ENCODE measurements around the gene UBE2L6. TPM values are rescaled to one million over a fixed set of nuclear protein-coding genes. Genes with fewer than 3 reads are reported as not detected.
A peak's percentile ranks its signal among the peaks of the same experiment; 100 is the strongest.

The UBE2L6 gene
- total and polyA plus RNA-seq, 7 donors, result 5.3 to 24.7 (median 9.9) TPM

GRCh38 chr11:57523419-57523818, 44.1 kb downstream of the UBE2L6 start:
- Histone ChIP-seq H3K36me3 (ENCODE audit: insufficient read depth in 1 of 2, low read depth in 1 of 2) (peaks cover 0 to 17% of the 10 kb centered on the region in 2 donors), H3K27me3 (ENCODE audit: insufficient read depth in 3 of 3, low read length in 2 of 3) (no peaks in the 10 kb centered on the region), H3K9me3 (no peaks in the 10 kb centered on the region), H3K4me3 (no peak overlapping the region), H3K27ac (no peak overlapping the region), H3K4me1 (no peaks in the 10 kb centered on the region)
- WGBS, 3 donors, result 88 to 93% (median 89%) methylated on average over 4 of the region's 4 CpGs
- DNase-seq (no peak), ATAC-seq (no peak)
- no peak for TF ChIP-seq CTCF (IDR thresholded peaks at IDR 0.05)
- intact Hi-C loops (cut with DNase I), result no loop called here

- H3K4me1 ChIP-seq, result peaks cover under 1% of the 10 kb centered on the region
- 93 to 94% (median 93%) methylated on average over 2 of the region's 2 CpGs for WGBS, 3 donors
- H3K27ac ChIP-seq, result no peak overlapping the region
- H3K4me3 ChIP-seq, result no peak overlapping the region
- H3K9me3 ChIP-seq, result no peaks in the 10 kb centered on the region
- H3K36me3 ChIP-seq (ENCODE audit: insufficient read depth in 1 of 2, low read depth in 1 of 2), result peaks cover 0 to 6% of the 10 kb centered on the region in 2 donors
- no peak for ATAC-seq
- no peaks in the 10 kb centered on the region for H3K27me3 ChIP-seq (ENCODE audit: insufficient read depth in 3 of 3, low read length in 2 of 3)
- DNase-seq, result no peak
- intact Hi-C loops (cut with DNase I), result no loop called here
- no peak for TF ChIP-seq CTCF (IDR thresholded peaks at IDR 0.05)
These were observed 46.4 kb downstream of the UBE2L6 start for GRCh38 chr11:57521116-57521515.

GRCh38 chr11:57516061-57516443, 51.4 kb downstream of the UBE2L6 start:
- no peak for TF ChIP-seq CTCF (IDR thresholded peaks at IDR 0.05)
- peak overlapping the region; percentile 68 for H3K27ac ChIP-seq
- H3K36me3 ChIP-seq (ENCODE audit: insufficient read depth in 1 of 2, low read depth in 1 of 2), result peaks cover 0 to 8% of the 10 kb centered on the region in 2 donors
- peaks cover 11% of the 10 kb centered on the region for H3K4me1 ChIP-seq
- no peaks in the 10 kb centered on the region for H3K27me3 ChIP-seq (ENCODE audit: insufficient read depth in 3 of 3, low read length in 2 of 3)
- H3K9me3 ChIP-seq, result no peaks in the 10 kb centered on the region
- ATAC-seq (no peak), DNase-seq (no peak)
- peak overlapping the region; percentile 77 for H3K4me3 ChIP-seq
- intact Hi-C loops (cut with DNase I), result no loop called here
- 26 to 31% (median 30%) methylated on average over 5 of the region's 5 CpGs for WGBS, 3 donors

GRCh38 chr11:57515332-57516060, 52.0 kb downstream of the UBE2L6 start, which contains the start of gene SLC43A1:
Gene SLC43A1, minus strand, starts transcription at chr11:57515702. Its CDS starts 1,591 bp downstream, at chr11:57514111.
- peak within 1 kb of the TSS; percentile 68 for H3K27ac ChIP-seq
- peak; percentile 66 to 81 (median 72) for ATAC-seq
- peaks cover 0 to 8% of the 10 kb centered on the region in 2 donors for H3K36me3 ChIP-seq (ENCODE audit: insufficient read depth in 1 of 2, low read depth in 1 of 2)
- peak within 1 kb of the TSS; percentile 77 for H3K4me3 ChIP-seq
- 0 to 1% (median 1%) methylated on average over 52 to 66 of the region's 66 CpGs for WGBS, 3 donors
- no peaks in the 10 kb centered on the region for H3K9me3 ChIP-seq
- peak; percentile 62 to 79 for DNase-seq
- H3K4me1 ChIP-seq, result peaks cover 11% of the 10 kb centered on the region
- no peak for TF ChIP-seq CTCF (IDR thresholded peaks at IDR 0.05)
- no peaks in the 10 kb centered on the region for H3K27me3 ChIP-seq (ENCODE audit: insufficient read depth in 3 of 3, low read length in 2 of 3)
- intact Hi-C loops (cut with DNase I), result no loop called here
